GM20000 (cell line): Measurements from ENCODE around the gene ERMARD.

Experiments used
- DNase-seq: peaks from one replicate; pipeline ENCODE4 v3.0.0; 2012; ENCODE audit warnings: low spot score
- TF ChIP-seq, protein P1 (sequence below): IDR thresholded peaks from 2 replicates; pipeline ENCODE4 v1.5.1; 2012; ENCODE audit warnings: mild to moderate bottlenecking, control low read depth; ENCODE audit errors: extremely low read depth, missing control alignments

ERMARD gene

DNA sequence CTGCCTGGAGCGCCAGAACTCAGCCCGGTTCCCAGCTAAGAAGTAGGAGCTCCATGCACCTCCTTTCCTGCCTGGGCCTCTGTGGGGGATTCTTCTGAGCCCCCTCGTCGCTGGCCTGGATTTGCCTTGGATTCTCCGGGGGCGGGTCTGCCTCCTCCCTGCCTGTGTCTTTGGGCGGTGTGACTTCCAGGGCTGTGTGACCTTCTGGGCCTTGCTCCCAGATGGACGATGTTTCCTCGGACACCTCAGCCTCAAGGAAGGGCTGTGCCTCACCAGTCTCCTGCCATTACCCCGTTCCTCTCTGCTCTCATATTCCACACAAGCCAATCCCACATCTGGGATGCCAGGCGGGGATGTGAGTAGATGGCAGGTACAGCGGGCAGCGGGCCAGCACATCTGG, 76.8 kb downstream of the ERMARD start:
- TF ChIP-seq, protein P1, sequence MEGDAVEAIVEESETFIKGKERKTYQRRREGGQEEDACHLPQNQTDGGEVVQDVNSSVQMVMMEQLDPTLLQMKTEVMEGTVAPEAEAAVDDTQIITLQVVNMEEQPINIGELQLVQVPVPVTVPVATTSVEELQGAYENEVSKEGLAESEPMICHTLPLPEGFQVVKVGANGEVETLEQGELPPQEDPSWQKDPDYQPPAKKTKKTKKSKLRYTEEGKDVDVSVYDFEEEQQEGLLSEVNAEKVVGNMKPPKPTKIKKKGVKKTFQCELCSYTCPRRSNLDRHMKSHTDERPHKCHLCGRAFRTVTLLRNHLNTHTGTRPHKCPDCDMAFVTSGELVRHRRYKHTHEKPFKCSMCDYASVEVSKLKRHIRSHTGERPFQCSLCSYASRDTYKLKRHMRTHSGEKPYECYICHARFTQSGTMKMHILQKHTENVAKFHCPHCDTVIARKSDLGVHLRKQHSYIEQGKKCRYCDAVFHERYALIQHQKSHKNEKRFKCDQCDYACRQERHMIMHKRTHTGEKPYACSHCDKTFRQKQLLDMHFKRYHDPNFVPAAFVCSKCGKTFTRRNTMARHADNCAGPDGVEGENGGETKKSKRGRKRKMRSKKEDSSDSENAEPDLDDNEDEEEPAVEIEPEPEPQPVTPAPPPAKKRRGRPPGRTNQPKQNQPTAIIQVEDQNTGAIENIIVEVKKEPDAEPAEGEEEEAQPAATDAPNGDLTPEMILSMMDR = no peak

DNA sequence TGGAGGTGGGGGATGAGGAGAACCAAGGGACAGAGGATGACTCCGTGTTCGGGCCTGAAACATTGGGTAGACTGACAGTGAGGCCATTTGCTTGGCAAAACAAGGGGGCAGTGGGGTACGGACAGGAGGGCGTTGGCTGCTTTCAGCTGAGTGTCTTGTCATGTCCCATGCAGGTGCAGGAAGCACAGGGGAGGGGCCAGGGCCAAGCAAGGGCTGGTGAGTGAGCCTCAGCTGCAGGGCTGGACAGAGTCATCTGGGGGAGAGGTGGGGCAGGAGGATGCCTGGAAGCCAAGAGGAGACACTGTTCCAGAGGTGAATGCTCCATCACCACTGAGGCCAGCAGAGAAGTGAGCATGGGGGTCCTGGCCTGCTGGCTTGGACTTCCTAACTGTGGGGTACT, 78.4 kb downstream of the ERMARD start:
- DNase-seq = no peak
- TF ChIP-seq, protein P1 = no peak

More for the DNA sequence above, 76.8 kb downstream of the ERMARD start:
- DNase-seq = no peak

DNA sequence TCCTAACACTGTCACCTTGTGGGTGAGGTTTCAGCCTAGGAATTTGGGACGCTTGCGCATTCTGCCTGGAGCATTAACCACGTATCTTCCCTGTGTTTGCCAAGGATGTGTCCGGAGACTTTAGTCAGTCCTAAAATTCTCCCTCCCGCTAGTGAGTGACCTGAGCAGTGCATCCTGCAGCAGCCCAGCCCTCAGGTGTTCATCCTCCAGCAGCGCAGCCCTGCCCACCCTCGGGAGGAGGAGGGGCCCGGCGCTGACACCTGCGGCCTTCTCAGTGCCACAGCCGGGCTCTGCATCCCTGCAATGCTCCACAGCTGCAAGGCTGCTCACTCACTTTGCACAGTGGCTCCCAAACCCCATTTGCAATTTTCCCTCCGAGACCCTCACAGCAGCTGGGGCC, 79.5 kb downstream of the ERMARD start:
- no peak for DNase-seq
- TF ChIP-seq, protein P1 = no peak
